ENCODE results near the gene ASB4. TPM values are rescaled to one million over a fixed set of nuclear protein-coding genes. Genes with fewer than 3 reads are reported as not detected.
"Not testable (repeated sequence)": the region's sequence is repeated elsewhere in the genome, so short reads cannot be mapped to it uniquely, and the experiment has no call there.

The ASB4 gene
- total RNA-seq, 2 experiments from 2014 or later, result not detected

DNA sequence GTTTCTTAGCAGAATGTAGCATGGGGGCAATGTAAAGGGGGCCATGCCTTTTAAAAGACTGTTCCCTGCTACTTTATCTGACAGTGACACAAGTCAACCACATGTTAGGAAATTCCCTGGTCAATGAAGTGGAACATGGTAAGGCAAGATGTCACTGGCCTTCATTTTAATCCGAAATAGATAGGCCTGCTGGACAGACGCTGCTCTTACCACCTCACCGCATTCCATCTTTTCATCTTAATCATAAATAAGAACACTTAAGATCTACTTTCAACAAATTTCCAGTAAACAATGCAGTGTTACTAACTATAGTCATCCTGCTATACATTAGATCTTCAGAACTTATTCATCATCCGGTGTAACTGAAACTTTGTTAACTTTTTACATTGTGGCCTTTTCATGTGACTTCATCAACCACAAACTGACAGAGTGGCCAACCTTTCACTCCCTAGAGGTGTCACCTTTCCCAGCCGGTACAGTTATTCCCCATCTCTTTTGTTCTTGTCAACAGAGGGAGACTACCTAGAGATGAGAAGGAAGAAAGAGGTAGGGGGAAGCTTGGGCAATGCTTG, 15.6 kb downstream of the ASB4 start:
- no peaks in the 10 kb centered on the region for H3K9me3 Mint-ChIP-seq
- DNase-seq (peak; percentile 38), ATAC-seq (peak; percentile 89)
- ChIA-PET POLR2A (interaction anchor here (1.1 kb wide), 1 partner anchor 189 kb away, joined by 3 read pairs; no protein-coding TSS in a partner anchor), CTCF (interaction anchor here (1.2 to 2.5 kb wide), 4 partner anchors 10 to 16 kb away, joined by 4 to 28 read pairs (median 4); partner anchors contain the start of gene ASB4)
- peak overlapping the region; percentile 7 for H3K4me3 Mint-ChIP-seq
- no peaks in the 10 kb centered on the region for H3K36me3 Mint-ChIP-seq (ENCODE audit: low read depth)
- H3K4me1 Mint-ChIP-seq (ENCODE audit: low read depth), result peaks cover 25% of the 10 kb centered on the region
- TF ChIP-seq, protein P1, sequence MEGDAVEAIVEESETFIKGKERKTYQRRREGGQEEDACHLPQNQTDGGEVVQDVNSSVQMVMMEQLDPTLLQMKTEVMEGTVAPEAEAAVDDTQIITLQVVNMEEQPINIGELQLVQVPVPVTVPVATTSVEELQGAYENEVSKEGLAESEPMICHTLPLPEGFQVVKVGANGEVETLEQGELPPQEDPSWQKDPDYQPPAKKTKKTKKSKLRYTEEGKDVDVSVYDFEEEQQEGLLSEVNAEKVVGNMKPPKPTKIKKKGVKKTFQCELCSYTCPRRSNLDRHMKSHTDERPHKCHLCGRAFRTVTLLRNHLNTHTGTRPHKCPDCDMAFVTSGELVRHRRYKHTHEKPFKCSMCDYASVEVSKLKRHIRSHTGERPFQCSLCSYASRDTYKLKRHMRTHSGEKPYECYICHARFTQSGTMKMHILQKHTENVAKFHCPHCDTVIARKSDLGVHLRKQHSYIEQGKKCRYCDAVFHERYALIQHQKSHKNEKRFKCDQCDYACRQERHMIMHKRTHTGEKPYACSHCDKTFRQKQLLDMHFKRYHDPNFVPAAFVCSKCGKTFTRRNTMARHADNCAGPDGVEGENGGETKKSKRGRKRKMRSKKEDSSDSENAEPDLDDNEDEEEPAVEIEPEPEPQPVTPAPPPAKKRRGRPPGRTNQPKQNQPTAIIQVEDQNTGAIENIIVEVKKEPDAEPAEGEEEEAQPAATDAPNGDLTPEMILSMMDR (IDR thresholded peaks at IDR 0.05), result no peak
- peaks cover 5% of the 10 kb centered on the region for H3K27me3 Mint-ChIP-seq
- peak overlapping the region; percentile 82 for H3K27ac Mint-ChIP-seq
- intact Hi-C loops (cut with micrococcal nuclease), result no loop called here

DNA sequence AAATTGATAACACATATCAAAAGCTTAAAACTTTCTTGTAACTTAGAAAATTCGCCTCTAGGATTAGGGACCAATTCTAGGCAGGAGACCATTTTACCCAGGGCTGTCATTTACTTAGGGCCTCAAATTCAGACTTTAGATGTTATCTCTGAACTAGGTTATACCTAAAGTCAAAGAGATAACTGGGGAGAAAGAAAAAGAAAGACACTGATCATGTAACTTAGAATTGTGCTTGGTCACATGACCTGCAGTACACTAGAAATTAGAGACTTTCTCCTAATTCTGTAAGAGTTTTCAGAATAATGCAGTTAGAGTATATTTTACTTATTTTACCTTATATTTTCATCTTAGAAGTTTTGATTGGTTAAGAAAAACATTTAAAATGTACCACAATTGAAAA, 16.7 kb downstream of the ASB4 start:
- no peaks in the 10 kb centered on the region for H3K9me3 Mint-ChIP-seq
- intact Hi-C loops (cut with micrococcal nuclease), result no loop called here
- peaks cover 5% of the 10 kb centered on the region for H3K27me3 Mint-ChIP-seq
- H3K4me3 Mint-ChIP-seq, result no peak overlapping the region
- peaks cover 25% of the 10 kb centered on the region for H3K4me1 Mint-ChIP-seq (ENCODE audit: low read depth)
- POLR2A ChIA-PET, result no interaction called here
- TF ChIP-seq, protein P1 (IDR thresholded peaks at IDR 0.05), result no peak
- ATAC-seq, result no peak
- DNase-seq, result no peak
- CTCF ChIA-PET, result interaction anchor here (1.1 to 2.5 kb wide), 3 partner anchors 9 to 14 kb away, joined by 3 to 28 read pairs (median 4); no protein-coding TSS in a partner anchor
- H3K27ac Mint-ChIP-seq, result no peak overlapping the region
- no peaks in the 10 kb centered on the region for H3K36me3 Mint-ChIP-seq (ENCODE audit: low read depth)

DNA sequence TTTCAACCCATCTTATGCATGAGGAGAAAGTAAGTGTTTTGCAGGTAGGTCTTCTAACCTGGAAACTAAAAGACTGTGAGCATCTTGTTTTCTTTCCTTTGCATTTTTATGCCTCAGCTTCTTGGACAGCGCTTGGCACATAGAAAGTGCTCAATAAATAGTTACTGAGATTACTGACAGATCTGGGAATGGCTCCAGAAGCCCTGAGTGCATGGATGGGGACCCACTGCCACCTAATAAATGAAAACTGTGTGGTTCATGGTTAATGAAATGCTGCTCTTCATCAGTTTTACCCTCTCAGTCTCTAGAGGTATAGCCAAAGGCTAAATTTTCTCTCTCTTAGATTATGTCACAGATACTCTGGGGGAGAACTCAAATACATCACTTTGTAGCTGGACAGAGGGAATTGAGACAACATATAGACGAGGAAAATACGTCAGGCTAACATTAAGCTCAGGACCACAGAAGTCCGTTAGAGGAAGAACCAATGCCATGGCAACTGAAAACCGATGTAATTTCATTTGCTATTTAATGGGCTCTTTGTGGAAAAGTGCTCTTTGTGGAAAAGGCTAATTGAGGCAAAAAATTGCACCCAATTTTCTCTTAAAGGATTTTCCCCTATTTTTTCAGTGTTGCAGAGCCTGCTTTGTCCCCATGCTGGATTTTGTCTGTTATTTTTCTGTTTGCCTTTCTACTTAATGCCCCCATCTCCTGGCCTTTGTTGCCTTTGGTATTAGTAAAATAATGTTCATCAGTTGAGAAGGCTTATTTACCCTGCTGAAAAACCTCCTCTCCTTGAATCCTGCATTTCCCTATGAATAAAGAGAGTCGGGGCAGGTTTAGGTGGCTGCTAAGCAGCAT, 17.8 kb downstream of the ASB4 start:
- Mint-ChIP-seq H3K4me3 (no peak overlapping the region), H3K4me1 (ENCODE audit: low read depth) (peaks cover 25% of the 10 kb centered on the region), H3K36me3 (ENCODE audit: low read depth) (no peaks in the 10 kb centered on the region), H3K27me3 (peaks cover 5% of the 10 kb centered on the region), H3K27ac (no peak overlapping the region), H3K9me3 (no peaks in the 10 kb centered on the region)
- TF ChIP-seq, protein P1 (IDR thresholded peaks at IDR 0.05), result no peak
- CTCF ChIA-PET, result interaction anchor here (1.1 to 2.5 kb wide), 3 partner anchors 8 to 13 kb away, joined by 3 to 28 read pairs (median 4); no protein-coding TSS in a partner anchor
- DNase-seq (no peak), ATAC-seq (no peak)
- POLR2A ChIA-PET, result no interaction called here
- intact Hi-C loops (cut with micrococcal nuclease), result no loop called here

DNA sequence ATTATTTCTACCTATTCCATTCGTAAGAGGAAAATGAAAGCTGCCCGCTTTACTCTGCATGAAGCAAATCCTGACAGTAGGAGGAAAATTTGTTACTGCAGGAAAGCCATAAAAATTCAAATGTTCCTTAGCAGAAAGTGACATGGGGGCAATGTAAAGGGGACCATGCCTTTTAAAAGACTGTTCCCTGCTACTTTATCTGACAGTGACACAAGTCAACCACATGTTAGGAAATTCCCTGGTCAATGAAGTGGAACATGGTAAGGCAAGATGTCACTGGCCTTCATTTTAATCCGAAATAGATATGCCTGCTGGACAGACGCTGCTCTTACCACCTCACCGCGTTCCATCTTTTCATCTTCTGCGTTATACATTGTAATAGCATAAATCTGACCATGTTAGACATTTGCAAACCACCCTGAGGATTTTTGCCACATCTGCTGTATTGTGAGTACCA, 18.4 kb downstream of the ASB4 start:
- H3K36me3 Mint-ChIP-seq (ENCODE audit: low read depth); DNase-seq; H3K27me3 Mint-ChIP-seq; H3K4me3 Mint-ChIP-seq; POLR2A ChIA-PET; H3K27ac Mint-ChIP-seq; ATAC-seq; intact Hi-C loops (cut with micrococcal nuclease); H3K9me3 Mint-ChIP-seq: not testable (repeated sequence)
- peaks cover 24% of the 10 kb centered on the region for H3K4me1 Mint-ChIP-seq (ENCODE audit: low read depth)
- CTCF ChIA-PET, result interaction anchor here (2.5 kb wide), 1 partner anchor 8 kb away, joined by 28 read pairs; no protein-coding TSS in a partner anchor

DNA sequence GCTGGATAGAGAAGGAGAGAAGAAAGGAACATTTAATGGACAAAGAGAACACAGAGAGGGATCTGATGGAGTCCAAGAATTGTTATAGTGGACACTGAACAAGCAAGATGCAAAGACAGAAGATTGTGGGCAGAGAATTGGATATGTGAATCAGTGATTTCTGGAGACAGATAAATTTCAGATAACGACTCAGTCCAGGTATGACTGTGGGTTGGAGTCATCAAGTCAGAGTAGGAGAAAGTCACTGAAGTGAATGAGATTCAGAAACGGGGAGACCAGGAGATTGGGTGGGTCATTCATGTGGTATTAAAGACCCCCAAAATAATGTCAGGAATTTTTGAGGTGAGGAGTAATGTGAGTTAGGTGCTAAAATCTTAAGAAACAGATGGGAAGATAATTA, 23.0 kb downstream of the ASB4 start:
- no peaks in the 10 kb centered on the region for H3K9me3 Mint-ChIP-seq
- ATAC-seq, result no peak
- ChIA-PET POLR2A (no interaction called here), CTCF (interaction anchor here (0.9 to 6.6 kb wide), 3 partner anchors 32 to 180 kb away, joined by 3 to 117 read pairs (median 3); no protein-coding TSS in a partner anchor)
- no peaks in the 10 kb centered on the region for H3K36me3 Mint-ChIP-seq (ENCODE audit: low read depth)
- TF ChIP-seq, protein P1 (IDR thresholded peaks at IDR 0.05), result no peak
- H3K27ac Mint-ChIP-seq, result no peak overlapping the region
- no peak overlapping the region for H3K4me3 Mint-ChIP-seq
- intact Hi-C loops (cut with micrococcal nuclease), result no loop called here
- no peaks in the 10 kb centered on the region for H3K27me3 Mint-ChIP-seq
- no peaks in the 10 kb centered on the region for H3K4me1 Mint-ChIP-seq (ENCODE audit: low read depth)
- no peak for DNase-seq

Data from activated CD8-positive, alpha-beta T cell treated with anti-CD3 and anti-CD28 coated beads for 36 hours (primary cell).